IMR-90 (cell line): Measurements from ENCODE around the gene KCNIP3. TPM values are rescaled to one million over a fixed set of nuclear protein-coding genes. Genes with fewer than 3 reads are reported as not detected.

Source experiments
- ATAC-seq: fragments of 200-7000 bp; cut with Tn5 transposase; 2 replicates; pipeline ENCODE4 v1.9.1; 2020; ENCODE audit warnings: low read depth, mild to moderate bottlenecking, moderate library complexity
- BruUV-seq: library from RNA; stranded (reverse); fragments of 400-500 nt; replicated peaks from 2 replicates; lab custom pipeline; 2021; lab: Mats Ljungman, UMichigan
- CTCF ChIA-PET: fragments of 300-600 bp; formaldehyde crosslinking; extraction: SDS; loops from one replicate; lab custom pipeline; 2021; ENCODE audit warnings: antibody characterized with exemption; lab: Yijun Ruan, JAX
- POLR2A ChIA-PET: fragments of 300-600 bp; sonication (Branson Sonifier 250); formaldehyde crosslinking; loops from one replicate; lab custom pipeline; 2022; ENCODE audit warnings: antibody characterized with exemption; ENCODE audit not compliant: unreplicated experiment; lab: Charles Lee
- DNase-seq: peaks from one replicate; pipeline ENCODE4 v3.0.0; 2013
- H2AFZ ChIP-seq: replicated peaks from 2 replicates; pipeline ENCODE3; 2013; ENCODE audit warnings: low read length, mild to moderate bottlenecking; ENCODE audit not compliant: poor library complexity
- H2AK5ac ChIP-seq: 2 replicates; pipeline ENCODE4 v1.6.1; 2013; ENCODE audit warnings: low read depth, low read length, inconsistent platforms
- H2AK9ac ChIP-seq: replicated peaks from 2 replicates; pipeline ENCODE3; 2013; ENCODE audit warnings: mild to moderate bottlenecking, low read depth, low read length, moderate library complexity; ENCODE audit not compliant: poor library complexity
- H2BK120ac ChIP-seq: 2 replicates; pipeline ENCODE4 v1.6.1; 2013; ENCODE audit warnings: low read depth, low read length, inconsistent platforms
- H2BK15ac ChIP-seq: 3 replicates; pipeline ENCODE4 v1.6.1; 2013; ENCODE audit warnings: low read depth, low read length, inconsistent platforms
- H2BK20ac ChIP-seq: 2 replicates; pipeline ENCODE4 v1.6.1; 2013; ENCODE audit warnings: low read depth, mild to moderate bottlenecking, inconsistent platforms, low read length, moderate library complexity
- H2BK5ac ChIP-seq: 2 replicates; pipeline ENCODE4 v1.6.1; 2013; ENCODE audit warnings: mild to moderate bottlenecking, low read depth, low read length, inconsistent platforms; ENCODE audit not compliant: poor library complexity, severe bottlenecking
- H3K14ac ChIP-seq: replicated peaks from 2 replicates; pipeline ENCODE4 v1.6.1; 2013; ENCODE audit warnings: low read depth, low read length, inconsistent platforms
- H3K18ac ChIP-seq: 2 replicates; pipeline ENCODE4 v1.6.1; 2013; ENCODE audit warnings: low read depth, low read length, control low read depth
- H3K23ac ChIP-seq: 2 replicates; pipeline ENCODE4 v1.6.1; 2013; ENCODE audit warnings: low read depth, low read length, inconsistent platforms
- H3K27ac ChIP-seq: 2 replicates; pipeline ENCODE4 v1.5.1; 2013; ENCODE audit warnings: mild to moderate bottlenecking, control low read depth, low read length; ENCODE audit not compliant: insufficient read depth
- H3K27me3 ChIP-seq: 2 replicates; pipeline ENCODE4 v1.6.1; 2013; ENCODE audit warnings: low read length; ENCODE audit not compliant: control insufficient read depth, insufficient read depth
- H3K36me3 ChIP-seq: 2 replicates; pipeline ENCODE4 v1.6.1; 2013; ENCODE audit warnings: low read length, mixed read lengths; ENCODE audit not compliant: control insufficient read depth, insufficient read depth
- H3K4ac ChIP-seq: 2 replicates; pipeline ENCODE4 v1.6.1; 2013; ENCODE audit warnings: low read depth, low read length, inconsistent platforms
- H3K4me1 ChIP-seq: 2 replicates; pipeline ENCODE4 v1.6.1; 2013; ENCODE audit warnings: low read length, mixed read lengths; ENCODE audit not compliant: control insufficient read depth, insufficient read depth
- H3K4me2 ChIP-seq: 2 replicates; pipeline ENCODE4 v1.6.1; 2013; ENCODE audit warnings: low read depth, mild to moderate bottlenecking, control low read depth, low read length, moderate library complexity
- H3K4me3 ChIP-seq: 2 replicates; pipeline ENCODE4 v1.5.1; 2013; ENCODE audit warnings: low read depth, mild to moderate bottlenecking, control low read depth, low read length, moderate library complexity; ENCODE audit not compliant: insufficient read depth
- H3K56ac ChIP-seq: 2 replicates; pipeline ENCODE4 v1.6.1; 2013; ENCODE audit warnings: low read length, inconsistent platforms; ENCODE audit not compliant: insufficient read depth; ENCODE audit errors: extremely low read depth
- H3K79me1 ChIP-seq, 2 experiments: 2 replicates each; pipeline ENCODE4 v1.6.1; 2013; ENCODE audit warnings: low read length in 2 of 2, inconsistent platforms in 1 of 2, low read depth in 1 of 2
- H3K9ac ChIP-seq: 2 replicates; pipeline ENCODE4 v1.6.1; 2013; ENCODE audit warnings: low read depth, low read length, control low read depth
- H3K9me1 ChIP-seq: 2 replicates; pipeline ENCODE4 v1.6.1; 2013; ENCODE audit warnings: low read length, inconsistent platforms; ENCODE audit not compliant: insufficient read depth
- H3K9me3 ChIP-seq: 2 replicates; pipeline ENCODE4 v1.6.1; 2013; ENCODE audit warnings: low read length; ENCODE audit not compliant: control insufficient read depth, insufficient read depth
- H4K20me1 ChIP-seq: 2 replicates; pipeline ENCODE4 v1.6.1; 2013; ENCODE audit warnings: low read length, inconsistent platforms; ENCODE audit not compliant: insufficient read depth
- H4K5ac ChIP-seq: 2 replicates; pipeline ENCODE4 v1.6.1; 2013; ENCODE audit warnings: mild to moderate bottlenecking, low read depth, low read length, control low read depth
- H4K8ac ChIP-seq, 2 experiments: 2 replicates each; pipeline ENCODE4 v1.6.1; 2013; ENCODE audit warnings: low read depth in 2 of 2, low read length in 2 of 2, control low read depth in 1 of 2, inconsistent platforms in 1 of 2
- H4K91ac ChIP-seq: 2 replicates; pipeline ENCODE4 v1.6.1; 2013; ENCODE audit warnings: low read depth, low read length, inconsistent platforms; ENCODE audit not compliant: insufficient read depth
- BHLHE40 ChIP-seq: fragments of 150-350 bp; IDR thresholded peaks from 2 replicates; pipeline ENCODE4 v1.6.1; 2016; ENCODE audit warnings: mild to moderate bottlenecking, low read depth, low read length
- CEBPB ChIP-seq: IDR thresholded peaks from 2 replicates; pipeline ENCODE4 v1.6.1; 2012; ENCODE audit warnings: low read depth, low read length, improper control_type of control experiment
- CHD1 ChIP-seq: IDR thresholded peaks from 2 replicates; pipeline ENCODE4 v1.6.1; 2012; ENCODE audit warnings: low read depth, low read length, improper control_type of control experiment
- CTCF ChIP-seq: conservative IDR thresholded peaks from 2 replicates; pipeline ENCODE4 v1.5.1; 2012; ENCODE audit warnings: mild to moderate bottlenecking, low read depth, low read length, improper control_type of control experiment
- ELK1 ChIP-seq: fragments of 150-350 bp; IDR thresholded peaks from 2 replicates; pipeline ENCODE4 v1.6.1; 2016; ENCODE audit warnings: low read depth, mild to moderate bottlenecking, low read length, moderate library complexity, borderline replicate concordance
- FOS ChIP-seq: fragments of 150-350 bp; IDR thresholded peaks from 2 replicates; pipeline ENCODE4 v1.6.1; 2016; ENCODE audit warnings: low read depth, low read length
- NFE2L2 ChIP-seq: fragments of 150-350 bp; IDR thresholded peaks from 2 replicates; pipeline ENCODE4 v1.6.1; 2016; ENCODE audit warnings: low read depth, mild to moderate bottlenecking, low read length
- RAD21 ChIP-seq: IDR thresholded peaks from 2 replicates; pipeline ENCODE4 v1.6.1; 2012; ENCODE audit warnings: low read length, improper control_type of control experiment
- RFX5 ChIP-seq: IDR thresholded peaks from 2 replicates; pipeline ENCODE4 v1.8.0; 2012; ENCODE audit warnings: low read depth, mild to moderate bottlenecking, low read length, moderate library complexity
- SMC3 ChIP-seq: fragments of 150-350 bp; IDR thresholded peaks from 2 replicates; pipeline ENCODE4 v1.6.1; 2016; ENCODE audit warnings: low read depth, mild to moderate bottlenecking, antibody characterized with exemption, low read length, moderate library complexity
- USF2 ChIP-seq: fragments of 150-350 bp; IDR thresholded peaks from 2 replicates; pipeline ENCODE4 v1.6.1; 2017; ENCODE audit warnings: mild to moderate bottlenecking, antibody characterized with exemption, low read length, low read depth
- WGBS, 2 experiments: methylation state at CpG; one replicate each; pipeline versions ENCODE4 v1.1.5 to v1.1.7; 2013; ENCODE audit warnings: missing lambda C conversion rate in 2 of 2; ENCODE audit not compliant: insufficient read length in 1 of 2; ENCODE audit errors: extremely low coverage in 2 of 2; 5-methylcytosine and 5-hydroxymethylcytosine counted together
- dilution Hi-C: fragments of 300-500 bp; cut with HindIII; formaldehyde crosslinking; loops from one replicate; pipeline ENCODE4 v1.14.3; 2018; ENCODE audit warnings: low sequenced_read_pairs; ENCODE audit not compliant: unreplicated experiment
- in situ Hi-C: fragments of 300-500 bp; cut with MboI; formaldehyde crosslinking; loops from 3 replicates; pipeline ENCODE4 v1.14.3; 2019; ENCODE audit warnings: low sequenced_read_pairs, inconsistent platforms, mixed read lengths
- intact Hi-C: fragments of 100-400 bp; cut with micrococcal nuclease; formaldehyde crosslinking; loops from 2 replicates; pipeline ENCODE4 v1.10.0; 2022
- polyA plus RNA-seq, 3 experiments: library from polyadenylated mRNA; depleted of rRNA; stranded (reverse); fragments of >200 nt; gene quantifications; 2 replicates each; pipeline ENCODE4 v1.2.3, GENCODE V29; 2012; ENCODE audit warnings: low replicate concordance in 1 of 3
- total RNA-seq: library from RNA; depleted of rRNA; stranded (reverse); fragments of >200 nt; gene quantifications from 2 replicates; pipeline ENCODE4 v1.2.3, GENCODE V29; 2012

KCNIP3 gene
- total and polyA plus RNA-seq, 2 of the 4 experiments (the other 2 are of a cell fraction): 0.72 to 1.4 TPM

- H3K36me3 ChIP-seq: no peaks in the 10 kb centered on the region
- H3K27ac ChIP-seq: no peak overlapping the region
- H3K4ac ChIP-seq: no peak overlapping the region
- H3K9ac ChIP-seq: no peak overlapping the region
- no peak overlapping the region for H4K5ac ChIP-seq
- no peaks in the 10 kb centered on the region for H4K20me1 ChIP-seq
- CTCF ChIA-PET: no interaction called here
- POLR2A ChIA-PET: no interaction called here
- intact Hi-C loops: no loop called here
- 60% methylated on average over 4 of the region's 12 CpGs; no CpG with 5 or more reads in 1 of the 2 experiments for WGBS, 2 experiments
- in situ Hi-C loops: no loop called here
- ATAC-seq: no peak
- no peak overlapping the region for H2BK120ac ChIP-seq
- H2BK20ac ChIP-seq: no peak overlapping the region
- no peaks in the 10 kb centered on the region for H3K9me3 ChIP-seq
- no peaks in the 10 kb centered on the region for H3K9me1 ChIP-seq
- no peak overlapping the region for H4K8ac ChIP-seq
- H3K23ac ChIP-seq: no peak overlapping the region
- H3K4me3 ChIP-seq: no peak overlapping the region
- no TSS peak for BruUV-seq
- H3K18ac ChIP-seq: no peak overlapping the region
- no peak overlapping the region for H2AK9ac ChIP-seq
- H2BK5ac ChIP-seq: no peak overlapping the region
- H4K91ac ChIP-seq: no peak overlapping the region
- H3K27me3 ChIP-seq: peaks cover 20% of the 10 kb centered on the region
- H3K56ac ChIP-seq: no peak overlapping the region
- H2BK15ac ChIP-seq: no peak overlapping the region
- no peak overlapping the region for H3K14ac ChIP-seq
- no peak overlapping the region for H3K4me2 ChIP-seq
- H2AFZ ChIP-seq: no peak overlapping the region
- H2AK5ac ChIP-seq: no peak overlapping the region
- no peak for TF ChIP-seq CTCF
- no peak for TF ChIP-seq SMC3
- TF ChIP-seq ELK1: no peak
- no peak for TF ChIP-seq RFX5
- TF ChIP-seq RAD21: no peak
- TF ChIP-seq USF2: no peak
- no peak for TF ChIP-seq BHLHE40
- TF ChIP-seq NFE2L2: no peak
- TF ChIP-seq CEBPB: no peak
- no peak for TF ChIP-seq CHD1
- TF ChIP-seq FOS: no peak
- dilution Hi-C loops: no loop called here
- no peak for DNase-seq
- no peaks in the 10 kb centered on the region for H3K79me1 ChIP-seq
- H3K4me1 ChIP-seq: no peaks in the 10 kb centered on the region
These were observed 11.4 kb downstream of the KCNIP3 start for GRCh38 chr2:95308426-95308990.
